ENCODE data around the gene VPS54. TPM values are rescaled to one million over a fixed set of nuclear protein-coding genes. Genes with fewer than 3 reads are reported as not detected.

Gene VPS54
- 10 to 100 TPM in 1 of 6 donors, 1 to 10 TPM in 5; 4.6 to 10.8 (median 5.2) TPM for polyA plus RNA-seq (ENCODE audit: low read depth in 6 of 6)

- Mint-ChIP-seq H3K36me3 (peaks cover 0 to 15% of the 10 kb centered on the region in 2 donors), H3K4me3 (peak within 1 kb of the TSS; percentile 94 to 100 (median 98)), H3K27ac (peak within 1 kb of the TSS; percentile 96 to 98 (median 98)), H3K9me3 (no peaks in the 10 kb centered on the region), H3K27me3 (no peaks in the 10 kb centered on the region), H3K4me1 (peaks cover 29 to 36% (median 30%) of the 10 kb centered on the region in 3 donors)
- peak; percentile 83 to 87 for ATAC-seq (ENCODE audit: low read depth in 2 of 2)
- peak; percentile 64 for DNase-seq
Observed at GRCh38 chr2:64019083-64019974, at the start of gene VPS54. TSS of gene VPS54 (minus strand) at chr2:64019428. CDS start at chr2:63983999, 35,429 bp downstream.

GRCh38 chr2:64067326-64067725, 48.1 kb upstream of the VPS54 start:
- no peak overlapping the region for H3K27ac Mint-ChIP-seq
- H3K27me3 Mint-ChIP-seq = no peaks in the 10 kb centered on the region
- DNase-seq (no peak), ATAC-seq (ENCODE audit: low read depth in 2 of 2) (no peak)
- H3K4me3 Mint-ChIP-seq = no peak overlapping the region
- H3K36me3 Mint-ChIP-seq = peaks cover 0 to 7% of the 10 kb centered on the region in 2 donors
- peaks cover 0 to 10% (median 0%) of the 10 kb centered on the region in 3 donors for H3K4me1 Mint-ChIP-seq
- H3K9me3 Mint-ChIP-seq = peaks cover 0 to 3% (median 0%) of the 10 kb centered on the region in 7 donors

- Mint-ChIP-seq H3K27ac (no peak overlapping the region), H3K27me3 (no peaks in the 10 kb centered on the region), H3K9me3 (peaks cover 0 to 3% (median 0%) of the 10 kb centered on the region in 7 donors), H3K36me3 (peaks cover 0 to 7% of the 10 kb centered on the region in 2 donors), H3K4me3 (no peak overlapping the region), H3K4me1 (peaks cover 0 to 10% (median 0%) of the 10 kb centered on the region in 3 donors)
- ATAC-seq (ENCODE audit: low read depth in 2 of 2) (no peak), DNase-seq (no peak)
Observed at GRCh38 chr2:64065516-64065915, 46.3 kb upstream of the VPS54 start.

- no peak overlapping the region for H3K27ac Mint-ChIP-seq
- peaks cover 0 to 3% (median 0%) of the 10 kb centered on the region in 7 donors for H3K9me3 Mint-ChIP-seq
- H3K4me1 Mint-ChIP-seq = peaks cover 0 to 10% (median 0%) of the 10 kb centered on the region in 3 donors
- no peaks in the 10 kb centered on the region for H3K27me3 Mint-ChIP-seq
- peaks cover 0 to 7% of the 10 kb centered on the region in 2 donors for H3K36me3 Mint-ChIP-seq
- H3K4me3 Mint-ChIP-seq = peak overlapping the region in 1 of 8 donors; percentile 11
- ATAC-seq (ENCODE audit: low read depth in 2 of 2) = no peak
- no peak for DNase-seq
Observed at GRCh38 chr2:64063924-64064331, 44.7 kb upstream of the VPS54 start.

- H3K27ac Mint-ChIP-seq = peak overlapping the region in 1 of 6 donors; percentile 27
- no peak for ATAC-seq (ENCODE audit: low read depth in 2 of 2)
- peaks cover 0 to 7% of the 10 kb centered on the region in 2 donors for H3K36me3 Mint-ChIP-seq
Observed at GRCh38 chr2:64063454-64063853, 44.2 kb upstream of the VPS54 start.

GRCh38 chr2:64062840-64063239, 43.6 kb upstream of the VPS54 start:
- DNase-seq (no peak), ATAC-seq (ENCODE audit: low read depth in 2 of 2) (no peak)
- Mint-ChIP-seq H3K36me3 (peaks cover 0 to 7% of the 10 kb centered on the region in 2 donors), H3K9me3 (peaks cover 0 to 3% (median 0%) of the 10 kb centered on the region in 7 donors), H3K27ac (no peak overlapping the region), H3K4me3 (no peak overlapping the region), H3K4me1 (peaks cover 0 to 10% (median 0%) of the 10 kb centered on the region in 3 donors), H3K27me3 (no peaks in the 10 kb centered on the region)

More at GRCh38 chr2:64063454-64063853, 44.2 kb upstream of the VPS54 start:
- Mint-ChIP-seq H3K4me3 (no peak overlapping the region), H3K9me3 (peaks cover 0 to 3% (median 0%) of the 10 kb centered on the region in 7 donors), H3K27me3 (no peaks in the 10 kb centered on the region), H3K4me1 (peaks cover 0 to 10% (median 0%) of the 10 kb centered on the region in 3 donors)
- DNase-seq = no peak

- DNase-seq = no peak
- no peak for ATAC-seq (ENCODE audit: low read depth in 2 of 2)
- Mint-ChIP-seq H3K4me3 (no peak overlapping the region), H3K27ac (no peak overlapping the region), H3K36me3 (no peaks in the 10 kb centered on the region), H3K27me3 (no peaks in the 10 kb centered on the region), H3K4me1 (peaks cover 0 to 6% (median 0%) of the 10 kb centered on the region in 3 donors), H3K9me3 (no peaks in the 10 kb centered on the region)
Observed at GRCh38 chr2:64059270-64059669, 40.0 kb upstream of the VPS54 start.

- DNase-seq = no peak
- no peak overlapping the region for H3K4me3 Mint-ChIP-seq
- peaks cover 0 to 4% (median 0%) of the 10 kb centered on the region in 3 donors for H3K4me1 Mint-ChIP-seq
- H3K27me3 Mint-ChIP-seq = no peaks in the 10 kb centered on the region
- no peaks in the 10 kb centered on the region for H3K9me3 Mint-ChIP-seq
- H3K27ac Mint-ChIP-seq = no peak overlapping the region
- no peak for ATAC-seq (ENCODE audit: low read depth in 2 of 2)
- no peaks in the 10 kb centered on the region for H3K36me3 Mint-ChIP-seq
Observed at GRCh38 chr2:64056021-64056420, 36.8 kb upstream of the VPS54 start.

- Mint-ChIP-seq H3K36me3 (no peaks in the 10 kb centered on the region), H3K27ac (no peak overlapping the region), H3K9me3 (no peaks in the 10 kb centered on the region), H3K27me3 (no peaks in the 10 kb centered on the region), H3K4me3 (no peak overlapping the region), H3K4me1 (peaks cover 6 to 13% (median 7%) of the 10 kb centered on the region in 3 donors)
- DNase-seq = no peak
- no peak for ATAC-seq (ENCODE audit: low read depth in 2 of 2)
Observed at GRCh38 chr2:64054161-64054915, 35.1 kb upstream of the VPS54 start.

GRCh38 chr2:64052463-64053241, 33.4 kb upstream of the VPS54 start:
- Mint-ChIP-seq H3K36me3 (no peaks in the 10 kb centered on the region), H3K4me3 (no peak overlapping the region), H3K27me3 (no peaks in the 10 kb centered on the region), H3K9me3 (no peaks in the 10 kb centered on the region), H3K4me1 (peaks cover 6 to 13% (median 7%) of the 10 kb centered on the region in 3 donors), H3K27ac (no peak overlapping the region)
- DNase-seq (no peak), ATAC-seq (ENCODE audit: low read depth in 2 of 2) (no peak)

- Mint-ChIP-seq H3K27ac (peak overlapping the region in 4 of 6 donors; percentile 11 to 78 (median 50)), H3K4me3 (peak overlapping the region in 2 of 8 donors; percentile 40 to 63), H3K27me3 (no peaks in the 10 kb centered on the region), H3K9me3 (no peaks in the 10 kb centered on the region), H3K36me3 (no peaks in the 10 kb centered on the region), H3K4me1 (peaks cover 6 to 13% (median 7%) of the 10 kb centered on the region in 3 donors)
- peak; percentile 90 to 94 for ATAC-seq (ENCODE audit: low read depth in 2 of 2)
- DNase-seq = peak; percentile 69
Observed at GRCh38 chr2:64049633-64050220, 30.5 kb upstream of the VPS54 start.

- ATAC-seq (ENCODE audit: low read depth in 2 of 2) (no peak), DNase-seq (no peak)
- peaks cover 6 to 10% (median 7%) of the 10 kb centered on the region in 3 donors for H3K4me1 Mint-ChIP-seq
- no peaks in the 10 kb centered on the region for H3K9me3 Mint-ChIP-seq
- H3K27me3 Mint-ChIP-seq = no peaks in the 10 kb centered on the region
- no peaks in the 10 kb centered on the region for H3K36me3 Mint-ChIP-seq
- H3K27ac Mint-ChIP-seq = no peak overlapping the region
- H3K4me3 Mint-ChIP-seq = no peak overlapping the region
Observed at GRCh38 chr2:64045938-64046337, 26.7 kb upstream of the VPS54 start.
